ENCODE results near the gene CXCR1. TPM values are rescaled to one million over a fixed set of nuclear protein-coding genes. Genes with fewer than 3 reads are reported as not detected.

Gene CXCR1
- total RNA-seq, 1 experiment from 2014 or later: not detected

DNA sequence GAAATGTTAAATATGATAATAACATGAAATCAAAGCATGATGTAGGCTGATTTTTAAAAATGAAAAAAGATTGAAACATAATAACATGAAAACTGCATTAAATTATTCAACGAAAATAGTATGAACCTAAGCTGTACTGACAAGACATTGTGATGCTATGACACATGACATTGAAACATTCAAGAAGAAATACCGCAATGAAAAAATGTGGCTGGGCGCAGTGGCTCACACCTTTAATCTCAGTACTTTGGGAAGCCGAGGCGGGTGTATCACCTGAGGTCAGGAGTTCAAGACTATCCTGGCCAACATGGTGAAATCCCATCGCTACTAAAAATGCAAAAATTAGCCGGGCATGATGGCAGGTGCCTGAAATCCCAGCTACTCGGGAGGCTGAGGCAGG lies 14.6 kb downstream of the CXCR1 start:
- H3K27ac Mint-ChIP-seq: no peak overlapping the region
- 0 out of 4 replicates have a peak, but pooled peaks cover 0 to 3% of the 10 kb centered on the region in 2 experiments for H3K4me1 Mint-ChIP-seq
- TF ChIP-seq, protein P1, sequence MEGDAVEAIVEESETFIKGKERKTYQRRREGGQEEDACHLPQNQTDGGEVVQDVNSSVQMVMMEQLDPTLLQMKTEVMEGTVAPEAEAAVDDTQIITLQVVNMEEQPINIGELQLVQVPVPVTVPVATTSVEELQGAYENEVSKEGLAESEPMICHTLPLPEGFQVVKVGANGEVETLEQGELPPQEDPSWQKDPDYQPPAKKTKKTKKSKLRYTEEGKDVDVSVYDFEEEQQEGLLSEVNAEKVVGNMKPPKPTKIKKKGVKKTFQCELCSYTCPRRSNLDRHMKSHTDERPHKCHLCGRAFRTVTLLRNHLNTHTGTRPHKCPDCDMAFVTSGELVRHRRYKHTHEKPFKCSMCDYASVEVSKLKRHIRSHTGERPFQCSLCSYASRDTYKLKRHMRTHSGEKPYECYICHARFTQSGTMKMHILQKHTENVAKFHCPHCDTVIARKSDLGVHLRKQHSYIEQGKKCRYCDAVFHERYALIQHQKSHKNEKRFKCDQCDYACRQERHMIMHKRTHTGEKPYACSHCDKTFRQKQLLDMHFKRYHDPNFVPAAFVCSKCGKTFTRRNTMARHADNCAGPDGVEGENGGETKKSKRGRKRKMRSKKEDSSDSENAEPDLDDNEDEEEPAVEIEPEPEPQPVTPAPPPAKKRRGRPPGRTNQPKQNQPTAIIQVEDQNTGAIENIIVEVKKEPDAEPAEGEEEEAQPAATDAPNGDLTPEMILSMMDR (conservative IDR thresholded peaks at IDR 0.05): no peak
- no peak for DNase-seq
- Histone ChIP-seq H3K79me1 (ENCODE audit: insufficient read depth, low read depth, low read length, poor library complexity, severe bottlenecking) (no peaks in the 10 kb centered on the region), H3K9me3 (ENCODE audit: control insufficient read depth, low read depth, low read length) (no peaks in the 10 kb centered on the region), H3K56ac (ENCODE audit: insufficient read length, low read depth, low read length) (no peak overlapping the region), H4K20me1 (ENCODE audit: control insufficient read depth, insufficient read depth, insufficient read length) (no peaks in the 10 kb centered on the region), H2AK5ac (ENCODE audit: insufficient read length, low read length) (no peak overlapping the region), H3K23me2 (ENCODE audit: insufficient read length, low read depth, low read length, poor library complexity, severe bottlenecking) (no peaks in the 10 kb centered on the region), H4K8ac (replicated peaks; ENCODE audit: insufficient read length, low read depth, low read length) (no peak overlapping the region), H2BK15ac (ENCODE audit: low read depth, low read length) (no peak overlapping the region), H3K27ac (ENCODE audit: insufficient read length, low read depth, low read length) (no peak overlapping the region), H2BK12ac (ENCODE audit: insufficient read length, low read depth, low read length) (no peak overlapping the region), H3K18ac (ENCODE audit: insufficient read length, low read depth, low read length) (no peak overlapping the region), H2BK20ac (ENCODE audit: low read depth, low read length, poor library complexity, severe bottlenecking) (no peak overlapping the region), H3K9ac (ENCODE audit: extremely low read depth, insufficient read length, low read length) (no peak overlapping the region), H3T11ph (ENCODE audit: low read length) (no peak overlapping the region), H2BK120ac (ENCODE audit: low read depth, low read length, poor library complexity, severe bottlenecking) (no peak overlapping the region), H4K5ac (ENCODE audit: insufficient read length, low read depth, low read length) (no peak overlapping the region), H2AFZ (ENCODE audit: low read length) (no peak overlapping the region), H3K23ac (ENCODE audit: insufficient read length, low read depth, low read length) (no peak overlapping the region), H2BK5ac (ENCODE audit: insufficient read length, low read length) (no peak overlapping the region), H3K14ac (ENCODE audit: insufficient read depth, low read length) (no peak overlapping the region), H3K4me1 (ENCODE audit: insufficient read depth, low read length) (no peaks in the 10 kb centered on the region), H3K4me2 (ENCODE audit: insufficient read depth, insufficient read length, low read length) (no peak overlapping the region), H4K91ac (ENCODE audit: insufficient read length, low read depth, low read length) (no peak overlapping the region), H3K4ac (ENCODE audit: low read depth, low read length) (no peak overlapping the region), H3K27me3 (ENCODE audit: insufficient read depth, low read length) (no peaks in the 10 kb centered on the region), H3K79me2 (ENCODE audit: insufficient read depth, low read length) (no peaks in the 10 kb centered on the region)
- H3K36me3 Mint-ChIP-seq (ENCODE audit: insufficient read depth in 1 of 3, low read depth in 3 of 3): no peaks in the 10 kb centered on the region; a peak in 1 of 7 replicates
- H3K9me3 Mint-ChIP-seq: no peaks in the 10 kb centered on the region
- no peak overlapping the region for H3K4me3 Mint-ChIP-seq
- peaks cover 9% of the 10 kb centered on the region for H3K27me3 Mint-ChIP-seq (ENCODE audit: low read depth)
- no CpG with 5 or more reads among the region's 8 CpGs for WGBS (ENCODE audit: extremely low coverage, insufficient read length, low lambda C conversion rate)

Data from H9 (cell line).